GM23338 (cell line): ENCODE results near the gene WNK2. TPM values are rescaled to one million over a fixed set of nuclear protein-coding genes. Genes with fewer than 3 reads are reported as not detected.
A peak's percentile ranks its signal among the peaks of the same experiment; 100 is the strongest.
"Not testable (repeated sequence)": the region's sequence is repeated elsewhere in the genome, so short reads cannot be mapped to it uniquely, and the experiment has no call there.

Experiments used
- ATAC-seq: fragments of 200-7000 bp; cut with Tn5 transposase; 3 replicates; pipeline ENCODE4 v1.9.1; 2020
- DNase-seq: peaks from one replicate; pipeline ENCODE4 v3.0.0-alpha.2; 2015; ENCODE audit warnings: low spot score
- H2AFZ ChIP-seq: fragments of 200-600 bp; sonication (generic); 2 replicates; pipeline ENCODE4 v1.8.0; 2016; ENCODE audit warnings: antibody characterized with exemption, mild to moderate bottlenecking, moderate library complexity
- H3F3A ChIP-seq: fragments of 200-600 bp; sonication (generic); replicated peaks from 2 replicates; pipeline ENCODE4 v1.8.0; 2017; ENCODE audit warnings: antibody characterized with exemption, mixed run types, low read depth
- H3K27ac ChIP-seq: fragments of 200-600 bp; sonication (generic); 2 replicates; pipeline ENCODE4 v1.6.1; 2016; ENCODE audit warnings: low read depth
- H3K27me3 ChIP-seq: fragments of 200-600 bp; sonication (generic); 2 replicates; pipeline ENCODE4 v1.8.0; 2016; ENCODE audit warnings: mild to moderate bottlenecking, mixed run types, moderate library complexity; ENCODE audit not compliant: insufficient read depth
- H3K36me3 ChIP-seq: fragments of 200-600 bp; sonication (generic); 2 replicates; pipeline ENCODE4 v1.8.0; 2016; ENCODE audit warnings: mild to moderate bottlenecking; ENCODE audit not compliant: insufficient read depth
- H3K4me1 ChIP-seq: fragments of 200-600 bp; sonication (generic); 2 replicates; pipeline ENCODE4 v1.8.0; 2016; ENCODE audit warnings: mild to moderate bottlenecking, moderate library complexity; ENCODE audit not compliant: insufficient read depth
- H3K4me2 ChIP-seq: fragments of 200-600 bp; sonication (generic); 2 replicates; pipeline ENCODE4 v1.7.1; 2017; ENCODE audit warnings: mixed run types
- H3K4me3 ChIP-seq: fragments of 200-600 bp; sonication (generic); 2 replicates; pipeline ENCODE4 v1.6.1; 2016; ENCODE audit warnings: mixed run types
- H3K79me2 ChIP-seq: fragments of 200-600 bp; sonication (generic); replicated peaks from 2 replicates; pipeline ENCODE4 v1.8.0; 2017; ENCODE audit warnings: mild to moderate bottlenecking; ENCODE audit not compliant: insufficient read depth
- H3K9me2 ChIP-seq: fragments of 200-600 bp; sonication (generic); 2 replicates; pipeline ENCODE4 v1.8.0; 2017; ENCODE audit not compliant: insufficient read depth
- H4K20me1 ChIP-seq: fragments of 200-600 bp; sonication (generic); replicated peaks from 2 replicates; pipeline ENCODE4 v1.8.0; 2017; ENCODE audit warnings: mild to moderate bottlenecking; ENCODE audit not compliant: insufficient read depth
- H3K27ac Mint-ChIP-seq: 2 replicates; pipeline ENCODE4 v1.8.0; 2020; ENCODE audit warnings: inconsistent platforms, mild to moderate bottlenecking, moderate library complexity, mixed read lengths
- H3K27me3 Mint-ChIP-seq: 3 replicates; pipeline ENCODE4 v1.8.0; 2022; ENCODE audit warnings: low read depth, mild to moderate bottlenecking, moderate library complexity, mixed read lengths, inconsistent platforms; ENCODE audit not compliant: insufficient read depth, poor library complexity
- H3K36me3 Mint-ChIP-seq: 3 replicates; pipeline ENCODE4 v1.8.0; 2021; ENCODE audit warnings: low read depth, mild to moderate bottlenecking, inconsistent platforms, moderate library complexity, mixed read lengths
- H3K4me1 Mint-ChIP-seq: 3 replicates; pipeline ENCODE4 v1.8.0; 2020; ENCODE audit warnings: mild to moderate bottlenecking, inconsistent platforms, mixed read lengths
- H3K4me3 Mint-ChIP-seq: 3 replicates; pipeline ENCODE4 v1.8.0; 2021; ENCODE audit warnings: moderate library complexity, mild to moderate bottlenecking, inconsistent platforms, mixed read lengths
- H3K9me3 Mint-ChIP-seq: 3 replicates; pipeline ENCODE4 v1.8.0; 2020; ENCODE audit warnings: moderate library complexity, mild to moderate bottlenecking, inconsistent platforms, mixed read lengths
- CTCF ChIP-seq, 2 experiments: fragments of 200-600 bp in 1 of 2; sonication (generic) in 1 of 2; conservative IDR thresholded peaks; 2 replicates each; pipeline versions ENCODE4 v1.5.1 to v1.6.1; 2016 to 2017; ENCODE audit warnings: antibody characterized with exemption in 2 of 2, low read depth in 2 of 2, mild to moderate bottlenecking in 2 of 2, moderate library complexity in 1 of 2
- NANOG ChIP-seq: IDR thresholded peaks from 2 replicates; pipeline ENCODE4 v1.6.1; 2016; ENCODE audit warnings: antibody characterized with exemption, borderline replicate concordance
- POLR2AphosphoS5 ChIP-seq: IDR thresholded peaks from 2 replicates; pipeline ENCODE4 v1.6.1; 2016; ENCODE audit warnings: antibody characterized with exemption, low read depth
- ZNF114 ChIP-seq: fragments of 250-450 bp; sonication (Bioruptor Pico); IDR thresholded peaks from 2 replicates; pipeline ENCODE4 v1.5.0; 2020; ENCODE audit warnings: mild to moderate bottlenecking, moderate library complexity
- polyA plus RNA-seq: library from polyadenylated mRNA; unstranded; fragments of >200 nt; fragmentation: Nextera tagmentation; extraction: Ambion mirVana; gene quantifications from 2 replicates; pipeline ENCODE4 v1.2.1, GENCODE V29; 2016
- total RNA-seq: library from RNA; depleted of rRNA; stranded (reverse); fragments of >200 nt; shearing (Covaris generic); gene quantifications from 2 replicates; pipeline ENCODE4 v1.2.3, GENCODE V29; 2014

The WNK2 gene
- total and polyA plus RNA-seq, 2 experiments from 2014 or later, result 56.4 to 102 TPM

GRCh38 chr9:93336720-93337119, 152.8 kb downstream of the WNK2 start:
- H3K27ac Mint-ChIP-seq, result no peak overlapping the region
- no peak for TF ChIP-seq POLR2AphosphoS5
- TF ChIP-seq CTCF (conservative IDR thresholded peaks at IDR 0.05; ENCODE audit: low read depth in 2 of 2), result peak in 1 of 2 experiments; percentile 24; a peak in 1 of 4 replicates
- TF ChIP-seq ZNF114, result no peak

GRCh38 chr9:93338196-93338595, 154.3 kb downstream of the WNK2 start:
- Mint-ChIP-seq H3K36me3 (peaks cover 67% of the 10 kb centered on the region), H3K9me3 (peaks cover 43% of the 10 kb centered on the region), H3K4me1 (peaks cover 11% of the 10 kb centered on the region)
- H3K27ac ChIP-seq, H3K4me3 ChIP-seq, H3K9me2 ChIP-seq, H3K27me3 ChIP-seq, H2AFZ ChIP-seq, H3F3A ChIP-seq, H3K27ac Mint-ChIP-seq, H4K20me1 ChIP-seq, DNase-seq, H3K27me3 Mint-ChIP-seq, H3K4me2 ChIP-seq, ATAC-seq, H3K4me3 Mint-ChIP-seq, H3K4me1 ChIP-seq: not testable (repeated sequence)
- peaks cover 34% of the 10 kb centered on the region for H3K36me3 ChIP-seq
- peaks cover 74% of the 10 kb centered on the region for H3K79me2 ChIP-seq

More at GRCh38 chr9:93336720-93337119, 152.8 kb downstream of the WNK2 start:
- peaks cover 4% of the 10 kb centered on the region; the same call in 1 of the 2 replicates for H3K4me1 ChIP-seq
- DNase-seq (peak; percentile 38), ATAC-seq (no peak; the same call in 2 of the 3 replicates)
- no peaks in the 10 kb centered on the region for H3K9me2 ChIP-seq
- peaks cover 38% of the 10 kb centered on the region for H3K36me3 ChIP-seq
- no peak overlapping the region for H3K27ac ChIP-seq
- H3K4me3 Mint-ChIP-seq, result no peak overlapping the region
- no peaks in the 10 kb centered on the region for H3K27me3 ChIP-seq
- H4K20me1 ChIP-seq, result peaks cover 3% of the 10 kb centered on the region; the same call in 1 of the 2 replicates
- peaks cover 6% of the 10 kb centered on the region for H3K27me3 Mint-ChIP-seq
- H3F3A ChIP-seq, result 0 out of 2 replicates have a peak, but pooled peaks cover 5% of the 10 kb centered on the region
- peaks cover 72% of the 10 kb centered on the region for H3K79me2 ChIP-seq
- peaks cover 77% of the 10 kb centered on the region for H3K36me3 Mint-ChIP-seq
- no peak overlapping the region for H3K4me3 ChIP-seq
- no peak overlapping the region for H2AFZ ChIP-seq
- 0 out of 3 replicates have a peak, but pooled peaks cover 3% of the 10 kb centered on the region for H3K4me1 Mint-ChIP-seq
- H3K9me3 Mint-ChIP-seq, result peaks cover 46% of the 10 kb centered on the region
- no peak overlapping the region for H3K4me2 ChIP-seq

DNA sequence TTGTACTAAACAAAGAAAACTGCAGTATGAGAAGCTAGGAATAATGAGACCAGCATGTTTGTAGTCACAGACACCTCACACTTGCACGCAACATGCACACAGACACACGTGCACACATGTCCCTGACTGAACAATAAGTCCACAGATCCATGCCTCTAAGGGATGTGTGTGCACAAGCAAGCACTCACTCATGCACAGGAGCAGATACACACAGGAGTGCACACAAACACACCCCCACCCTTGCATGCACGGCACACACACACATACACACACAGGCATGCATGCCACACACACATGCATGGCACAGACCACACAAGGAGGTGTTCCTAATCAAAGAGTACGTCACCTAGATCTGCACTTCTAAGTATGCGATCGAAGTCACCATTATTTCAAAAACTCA, 156.2 kb downstream of the WNK2 start:
- Histone ChIP-seq H3K9me2 (no peaks in the 10 kb centered on the region), H3K36me3 (peaks cover 27% of the 10 kb centered on the region), H3K4me2 (no peak overlapping the region), H3K27ac (no peak overlapping the region), H3K4me3 (no peak overlapping the region), H3K27me3 (no peaks in the 10 kb centered on the region), H3K4me1 (peaks cover 28% of the 10 kb centered on the region), H3F3A (0 out of 2 replicates have a peak, but pooled peaks cover 5% of the 10 kb centered on the region), H3K79me2 (peaks cover 84% of the 10 kb centered on the region), H2AFZ (no peak overlapping the region), H4K20me1 (peaks cover 3% of the 10 kb centered on the region; the same call in 1 of the 2 replicates)
- ATAC-seq (no peak), DNase-seq (no peak)
- H3K27ac Mint-ChIP-seq, result no peak overlapping the region
- TF ChIP-seq NANOG, result no peak
- H3K4me3 Mint-ChIP-seq, result no peak overlapping the region
- H3K4me1 Mint-ChIP-seq, result peaks cover 25% of the 10 kb centered on the region
- H3K9me3 Mint-ChIP-seq, result peaks cover 43% of the 10 kb centered on the region
- H3K27me3 Mint-ChIP-seq, result peaks cover 8% of the 10 kb centered on the region
- H3K36me3 Mint-ChIP-seq, result peaks cover 61% of the 10 kb centered on the region

DNA sequence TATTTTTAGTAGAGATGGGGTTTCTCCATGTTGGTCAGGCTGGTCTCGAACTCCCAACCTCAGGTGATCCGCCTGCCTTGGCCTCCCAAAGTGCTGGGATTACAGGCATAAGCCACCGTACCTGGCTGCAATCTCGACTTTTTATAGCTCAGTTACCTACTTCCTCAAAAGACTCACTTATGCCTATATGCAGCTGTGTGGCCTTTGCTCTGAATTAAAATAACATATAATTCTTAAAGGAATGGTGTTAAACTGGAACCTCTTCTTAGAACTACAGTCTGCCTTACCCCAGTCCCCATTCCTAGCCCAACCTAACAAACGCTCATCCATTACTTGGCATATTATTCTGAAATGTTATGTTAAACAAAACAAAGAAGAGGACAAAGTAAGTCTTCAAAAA, 157.9 kb downstream of the WNK2 start:
- H3K9me2 ChIP-seq, H3K27ac ChIP-seq, H3F3A ChIP-seq, H2AFZ ChIP-seq, H4K20me1 ChIP-seq, H3K4me2 ChIP-seq, H3K27ac Mint-ChIP-seq, DNase-seq, ATAC-seq, H3K4me3 Mint-ChIP-seq, H3K4me3 ChIP-seq, H3K27me3 ChIP-seq: not testable (repeated sequence)
- Mint-ChIP-seq H3K27me3 (peaks cover 18% of the 10 kb centered on the region), H3K9me3 (peaks cover 42% of the 10 kb centered on the region), H3K4me1 (peaks cover 31% of the 10 kb centered on the region), H3K36me3 (peaks cover 58% of the 10 kb centered on the region)
- peaks cover 36% of the 10 kb centered on the region for H3K4me1 ChIP-seq
- H3K79me2 ChIP-seq, result peaks cover 96% of the 10 kb centered on the region
- peaks cover 27% of the 10 kb centered on the region for H3K36me3 ChIP-seq

GRCh38 chr9:93342428-93342827, 158.5 kb downstream of the WNK2 start:
- not testable (repeated sequence) for ATAC-seq, H2AFZ ChIP-seq, H3K4me3 ChIP-seq, H3K27ac Mint-ChIP-seq, H3K4me3 Mint-ChIP-seq, H3F3A ChIP-seq, H3K27me3 ChIP-seq, DNase-seq, H3K27ac ChIP-seq, H4K20me1 ChIP-seq, H3K9me2 ChIP-seq
- H3K27me3 Mint-ChIP-seq, result peaks cover 20% of the 10 kb centered on the region
- peaks cover 36% of the 10 kb centered on the region for H3K9me3 Mint-ChIP-seq
- peak overlapping the region; percentile 57; the same call in 1 of the 2 replicates for H3K4me2 ChIP-seq
- peaks cover 23% of the 10 kb centered on the region for H3K36me3 ChIP-seq
- peaks cover 52% of the 10 kb centered on the region for H3K36me3 Mint-ChIP-seq
- peaks cover 37% of the 10 kb centered on the region for H3K4me1 Mint-ChIP-seq
- H3K4me1 ChIP-seq, result peaks cover 38% of the 10 kb centered on the region
- H3K79me2 ChIP-seq, result peaks cover 96% of the 10 kb centered on the region
